RWPE2 (cell line): ENCODE results near the gene CCDC73.
A peak's percentile ranks its signal among the peaks of the same experiment; 100 is the strongest.

ENCODE experiments used
- ATAC-seq: fragments of 200-7000 bp; cut with Tn5 transposase; 3 replicates; pipeline ENCODE4 v1.9.1; 2021; ENCODE audit warnings: low read depth
- DNase-seq: peaks from one replicate; pipeline ENCODE4 v3.0.0-alpha.2; 2020; ENCODE audit warnings: low spot score
- H3K27ac ChIP-seq: fragments of 450-650 bp; 2 replicates; pipeline ENCODE4 v1.5.1; 2017; ENCODE audit warnings: mild to moderate bottlenecking; ENCODE audit not compliant: poor library complexity, severe bottlenecking
- H3K27me3 ChIP-seq: fragments of 250-450 bp; sonication (Bioruptor Pico); 2 replicates; pipeline ENCODE4 v1.5.1; 2021; ENCODE audit warnings: mild to moderate bottlenecking, moderate library complexity; ENCODE audit not compliant: insufficient read depth, poor library complexity, severe bottlenecking
- H3K36me3 ChIP-seq: fragments of 250-450 bp; sonication (Bioruptor Pico); 2 replicates; pipeline ENCODE4 v1.5.1; 2020; ENCODE audit warnings: low read depth, mild to moderate bottlenecking, moderate library complexity
- H3K4me1 ChIP-seq: fragments of 250-450 bp; sonication (Bioruptor Pico); 2 replicates; pipeline ENCODE4 v1.5.1; 2021; ENCODE audit warnings: mild to moderate bottlenecking, moderate library complexity; ENCODE audit not compliant: insufficient read depth, poor library complexity, severe bottlenecking
- H3K4me3 ChIP-seq: fragments of 250-450 bp; sonication (Bioruptor Pico); 2 replicates; pipeline ENCODE4 v1.5.1; 2021; ENCODE audit warnings: mild to moderate bottlenecking, moderate library complexity; ENCODE audit not compliant: severe bottlenecking
- H3K9me3 ChIP-seq: fragments of 250-450 bp; sonication (Bioruptor Pico); 2 replicates; pipeline ENCODE4 v1.5.1; 2021; ENCODE audit warnings: mild to moderate bottlenecking, moderate library complexity; ENCODE audit not compliant: severe bottlenecking
- CTCF ChIP-seq: fragments of 450-650 bp; IDR thresholded peaks from one replicate; pipeline ENCODE4 v1.5.1; 2017; ENCODE audit warnings: mild to moderate bottlenecking, moderate library complexity; ENCODE audit not compliant: poor library complexity, severe bottlenecking

CCDC73 gene

GRCh38 chr11:32836946-32837345 is 42.5 kb upstream of the CCDC73 start:
- Histone ChIP-seq H3K36me3 (peaks cover 37% of the 10 kb centered on the region), H3K4me3 (no peak overlapping the region), H3K9me3 (no peaks in the 10 kb centered on the region), H3K4me1 (peaks cover 21% of the 10 kb centered on the region), H3K27ac (no peak overlapping the region), H3K27me3 (no peaks in the 10 kb centered on the region)
- ATAC-seq (no peak), DNase-seq (no peak)
- no peak for TF ChIP-seq CTCF

GRCh38 chr11:32833921-32834320 is 39.5 kb upstream of the CCDC73 start:
- no peak overlapping the region for H3K4me3 ChIP-seq
- no peak for TF ChIP-seq CTCF

GRCh38 chr11:32831221-32831620 is 36.8 kb upstream of the CCDC73 start:
- ATAC-seq, result no peak
- Histone ChIP-seq H3K9me3 (no peaks in the 10 kb centered on the region), H3K4me1 (no peaks in the 10 kb centered on the region), H3K27ac (no peak overlapping the region), H3K36me3 (peaks cover 10% of the 10 kb centered on the region; the same call in 1 of the 2 replicates), H3K27me3 (no peaks in the 10 kb centered on the region), H3K4me3 (no peak overlapping the region)
- no peak for TF ChIP-seq CTCF
- no peak for DNase-seq

More at GRCh38 chr11:32833921-32834320, 39.5 kb upstream of the CCDC73 start:
- Histone ChIP-seq H3K4me1 (peaks cover 11% of the 10 kb centered on the region), H3K27me3 (no peaks in the 10 kb centered on the region), H3K9me3 (no peaks in the 10 kb centered on the region), H3K36me3 (peaks cover 19% of the 10 kb centered on the region; the same call in 1 of the 2 replicates), H3K27ac (no peak overlapping the region)
- ATAC-seq (no peak), DNase-seq (no peak)

GRCh38 chr11:32830796-32831195 is 36.3 kb upstream of the CCDC73 start:
- Histone ChIP-seq H3K27ac (peak overlapping the region; percentile 29), H3K27me3 (no peaks in the 10 kb centered on the region), H3K4me1 (no peaks in the 10 kb centered on the region), H3K4me3 (peak overlapping the region; percentile 84), H3K9me3 (no peaks in the 10 kb centered on the region), H3K36me3 (peaks cover 8% of the 10 kb centered on the region; the same call in 1 of the 2 replicates)
- DNase-seq, result no peak
- no peak for TF ChIP-seq CTCF
- no peak for ATAC-seq

GRCh38 chr11:32830413-32830738 is 35.9 kb upstream of the CCDC73 start:
- ATAC-seq (peak; percentile 15), DNase-seq (no peak)
- Histone ChIP-seq H3K27me3 (no peaks in the 10 kb centered on the region), H3K36me3 (peaks cover 8% of the 10 kb centered on the region; the same call in 1 of the 2 replicates), H3K4me1 (no peaks in the 10 kb centered on the region), H3K4me3 (peak overlapping the region; percentile 84), H3K9me3 (no peaks in the 10 kb centered on the region), H3K27ac (peak overlapping the region; percentile 29)
- TF ChIP-seq CTCF, result no peak
